GM21447 (cell line): Measurements from ENCODE around the gene NLRC5.
"Not testable (repeated sequence)": the region's sequence is repeated elsewhere in the genome, so short reads cannot be mapped to it uniquely, and the experiment has no call there.

Source experiments
- ATAC-seq: cut with Tn5 transposase; IDR thresholded peaks from one replicate; pipeline ENCODE4 v1.9.1; 2021; ENCODE audit not compliant: unreplicated experiment

NLRC5 gene

GRCh38 chr16:56960681-56961281 is 28.6 kb upstream of the NLRC5 start:
- ATAC-seq = no peak

GRCh38 chr16:56961386-56961785 is 28.0 kb upstream of the NLRC5 start:
- ATAC-seq = no peak

GRCh38 chr16:56961851-56962281 is 27.5 kb upstream of the NLRC5 start, which contains the start of gene CETP:
CETP (plus strand) TSS chr16:56961950; CDS start chr16:56961980, 30 bp downstream.
- ATAC-seq = no peak

DNA sequence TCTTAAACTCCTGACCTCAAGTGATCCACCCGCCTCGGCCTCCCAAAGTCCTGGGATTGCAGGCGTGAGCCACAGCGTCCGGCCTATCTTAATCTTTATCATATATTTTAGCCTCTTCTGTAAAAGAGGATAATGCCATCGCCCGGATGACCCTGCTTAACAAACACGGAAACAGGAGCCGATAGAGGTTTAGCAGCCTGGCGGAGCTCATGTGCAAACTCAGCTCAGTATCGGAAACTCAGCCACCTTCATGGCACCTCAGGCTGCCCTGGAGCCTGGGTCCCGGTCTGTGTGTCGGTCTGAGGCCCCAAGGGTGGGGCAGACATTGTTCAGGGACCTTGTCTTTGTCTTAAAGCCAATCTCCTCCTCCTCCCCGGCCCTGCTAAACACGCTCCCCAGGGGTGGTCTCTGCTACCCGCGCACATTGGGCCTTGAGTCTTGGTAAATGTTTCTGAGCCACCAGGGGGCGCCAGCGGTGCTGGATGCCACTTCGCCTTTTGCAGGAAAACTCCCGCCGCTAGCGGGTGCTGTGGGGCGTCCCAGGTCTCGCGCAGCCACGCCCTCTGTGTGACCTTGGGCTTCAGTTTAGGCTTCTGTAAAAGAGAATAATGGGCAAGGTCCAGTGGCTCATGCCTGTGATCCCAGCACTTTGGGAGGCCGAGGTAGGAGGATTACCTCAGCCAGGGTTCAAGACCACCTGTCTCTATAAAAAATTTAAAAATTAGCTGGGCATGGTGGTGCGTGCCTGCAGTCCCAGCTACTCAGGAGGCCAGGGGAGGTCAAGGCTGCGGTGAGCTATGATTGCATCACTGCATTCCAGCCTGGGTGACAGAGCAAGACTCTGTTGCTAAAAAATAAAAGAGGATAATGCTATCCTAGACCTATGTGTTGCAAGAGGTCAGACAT is 24.9 kb upstream of the NLRC5 start:
- peak; percentile 61 for ATAC-seq

GRCh38 chr16:56965149-56966092 is 23.9 kb upstream of the NLRC5 start:
- ATAC-seq = no peak

DNA sequence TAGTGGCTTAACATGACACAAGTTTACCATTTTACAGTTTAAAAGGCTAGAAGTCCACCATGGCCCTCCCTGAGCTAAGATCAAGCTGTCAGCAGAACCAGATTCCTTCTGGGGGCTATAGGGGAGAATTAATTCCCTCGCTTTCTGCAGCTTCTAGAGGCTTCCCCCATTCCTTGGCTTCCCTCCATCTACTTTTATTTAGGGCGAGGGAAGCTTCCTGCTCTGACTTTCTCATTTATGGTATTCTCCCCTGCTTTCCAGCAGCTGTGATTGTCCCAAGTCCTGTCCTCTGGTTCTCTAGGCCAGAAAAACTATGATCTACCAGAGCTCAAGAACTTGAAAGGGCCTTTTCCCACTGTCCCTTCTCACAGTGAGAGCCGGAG is 23.3 kb upstream of the NLRC5 start:
- ATAC-seq = no peak

DNA sequence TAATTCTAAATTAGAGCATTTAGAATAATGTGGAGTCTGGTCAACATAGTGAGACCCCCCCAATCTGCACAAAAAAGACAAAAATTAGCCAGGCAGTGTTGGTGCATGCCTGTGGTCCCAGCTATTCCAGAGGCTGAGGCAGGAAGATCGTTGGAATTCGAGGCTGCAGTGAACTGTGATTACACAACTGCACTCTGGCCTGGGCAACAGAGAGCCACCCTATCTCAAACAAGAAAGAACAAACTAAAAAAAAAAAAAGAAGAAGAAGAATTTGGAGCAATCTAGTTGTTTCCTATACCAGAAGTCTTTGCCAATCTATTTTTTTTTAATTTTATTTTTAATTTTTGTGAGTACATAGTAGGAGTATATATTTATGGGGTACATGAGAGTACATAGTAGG is 21.6 kb upstream of the NLRC5 start:
- no peak for ATAC-seq

DNA sequence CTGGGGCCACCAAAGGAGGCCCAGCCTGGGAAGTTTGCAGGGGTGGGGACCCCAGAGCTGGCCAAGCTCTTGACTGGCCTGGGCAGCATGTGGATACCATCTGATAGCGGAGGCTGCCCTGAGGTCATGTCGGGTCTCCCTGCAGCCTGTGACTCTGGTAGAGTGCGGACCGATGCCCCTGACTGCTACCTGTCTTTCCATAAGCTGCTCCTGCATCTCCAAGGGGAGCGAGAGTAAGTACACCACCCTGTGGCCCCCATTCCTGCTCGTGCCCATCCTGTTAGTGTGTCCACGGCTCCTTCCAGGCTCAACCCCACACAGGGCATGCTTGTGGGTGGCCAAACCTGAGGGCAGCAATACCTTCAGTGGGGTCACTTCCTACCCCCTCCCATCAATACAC is 19.6 kb upstream of the NLRC5 start:
- no peak for ATAC-seq

DNA sequence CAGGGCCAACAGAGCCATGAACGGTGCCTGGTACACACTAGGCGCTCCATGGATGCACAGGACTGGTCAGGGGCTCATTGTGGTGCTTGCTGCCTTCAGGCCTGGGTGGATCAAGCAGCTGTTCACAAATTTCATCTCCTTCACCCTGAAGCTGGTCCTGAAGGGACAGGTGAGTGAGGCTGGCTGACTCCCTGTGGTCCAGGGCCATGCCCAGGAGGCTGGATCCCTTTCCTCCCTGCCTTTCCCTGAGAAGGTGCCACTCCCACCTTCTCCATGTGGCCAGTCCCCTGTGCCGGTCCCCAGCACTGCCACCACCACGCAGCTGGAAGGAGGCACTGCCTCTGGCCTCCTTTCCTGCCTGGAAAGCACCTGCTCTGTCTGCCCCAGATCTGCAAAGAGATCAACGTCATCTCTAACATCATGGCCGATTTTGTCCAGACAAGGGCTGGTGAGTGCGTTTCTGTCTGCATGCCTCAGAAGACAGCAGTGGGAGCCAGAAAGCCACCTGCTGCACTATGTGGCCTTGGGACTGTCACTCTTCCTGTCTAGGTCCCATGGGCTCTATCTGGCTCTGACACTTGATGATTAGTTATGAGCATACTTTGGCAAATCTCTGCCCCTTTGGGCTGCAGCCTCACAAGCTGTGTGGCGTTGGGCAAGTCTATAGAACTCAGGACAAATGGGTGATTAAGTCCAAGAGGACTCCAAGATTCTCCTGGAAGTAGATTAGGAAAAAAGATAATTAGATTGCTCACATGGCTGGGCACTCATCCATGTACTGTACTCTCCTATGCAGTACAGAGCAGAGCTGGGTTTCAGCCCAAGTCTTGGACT is 18.2 kb upstream of the NLRC5 start:
- peak; percentile 91 for ATAC-seq

DNA sequence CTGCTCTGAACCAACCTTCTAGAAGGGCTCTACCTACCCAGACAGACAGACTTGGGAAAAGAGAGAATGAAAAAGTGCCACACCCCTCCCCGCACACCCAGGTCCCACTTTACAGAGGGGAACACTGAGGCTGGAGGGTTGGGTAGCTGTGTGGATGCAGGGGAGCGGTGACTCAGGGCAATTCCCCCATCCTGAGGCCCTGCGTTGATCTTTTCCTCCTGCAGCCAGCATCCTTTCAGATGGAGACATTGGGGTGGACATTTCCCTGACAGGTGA is 17.7 kb upstream of the NLRC5 start:
- no peak for ATAC-seq

GRCh38 chr16:56972403-56973293 is 16.7 kb upstream of the NLRC5 start:
- ATAC-seq = no peak

GRCh38 chr16:56973294-56973689 is 16.1 kb upstream of the NLRC5 start:
- no peak for ATAC-seq

GRCh38 chr16:56973899-56974298 is 15.5 kb upstream of the NLRC5 start:
- not testable (repeated sequence) for ATAC-seq

DNA sequence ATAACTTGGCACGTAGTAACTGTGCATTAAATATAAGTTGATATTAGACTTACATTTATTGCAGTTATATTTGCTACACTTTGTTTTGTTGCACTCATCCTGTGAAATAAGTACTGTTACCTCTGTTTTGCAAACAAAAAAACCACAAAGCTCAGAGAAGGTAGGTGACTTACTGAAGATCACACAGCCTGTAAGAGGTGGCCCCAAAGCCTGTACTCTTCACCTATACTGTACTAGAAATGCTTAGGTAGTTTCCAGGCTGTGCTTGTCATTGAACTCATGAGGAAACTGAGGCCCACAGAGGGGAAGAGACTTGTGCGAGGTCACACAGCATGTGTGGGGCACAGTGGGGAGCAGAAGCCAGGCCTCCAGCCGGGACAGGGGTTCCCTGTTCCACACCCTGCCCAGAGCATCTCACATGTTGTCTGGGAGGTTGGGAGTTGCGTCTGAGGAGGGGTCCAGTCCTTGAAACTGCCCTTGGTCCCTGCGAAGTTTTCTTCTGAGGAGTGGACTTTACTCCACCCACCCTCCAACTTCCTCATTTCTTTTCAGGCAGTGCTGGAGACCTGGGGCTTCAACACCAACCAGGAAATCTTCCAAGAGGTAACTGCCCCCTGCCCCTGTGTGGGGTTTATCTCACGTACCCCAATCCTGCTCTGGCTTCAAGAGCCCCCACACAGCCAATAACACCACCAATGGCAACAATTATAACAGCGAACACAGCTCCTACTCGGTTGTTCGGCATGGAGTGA is 14.6 kb upstream of the NLRC5 start:
- no peak for ATAC-seq

GRCh38 chr16:56975714-56976113 is 13.6 kb upstream of the NLRC5 start:
- ATAC-seq = no peak

GRCh38 chr16:56977216-56977615 is 12.1 kb upstream of the NLRC5 start:
- no peak for ATAC-seq

GRCh38 chr16:56977823-56978430 is 11.4 kb upstream of the NLRC5 start:
- ATAC-seq = no peak

DNA sequence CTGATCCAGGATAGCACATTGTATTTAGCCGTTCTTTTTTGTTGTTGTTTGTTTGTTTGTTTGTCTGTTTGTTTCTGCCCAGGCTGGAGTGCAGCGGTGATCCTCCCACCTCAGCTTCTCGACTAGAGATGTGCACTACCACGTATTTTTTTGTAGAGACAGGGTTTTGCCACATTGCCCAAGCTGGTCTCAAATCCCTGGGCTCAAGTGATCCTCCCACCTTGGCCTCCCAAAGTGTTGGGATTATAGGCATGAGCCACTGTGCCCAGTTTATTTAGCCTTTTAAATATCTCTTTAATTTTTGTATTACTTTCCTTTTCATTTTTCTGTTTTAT is 9.2 kb upstream of the NLRC5 start:
- no peak for ATAC-seq
